Skeletal muscle satellite cell (primary cell): ENCODE data around the gene SACM1L.

Experiments used
- H3K27me3 ChIP-seq: 2 replicates; pipeline ENCODE4 v1.7.0; 2013; ENCODE audit warnings: low read length; ENCODE audit not compliant: control insufficient read depth, insufficient read depth
- H3K36me3 ChIP-seq: 2 replicates; pipeline ENCODE4 v1.7.0; 2013; ENCODE audit warnings: mild to moderate bottlenecking, control low read depth, low read length; ENCODE audit not compliant: insufficient read depth
- H3K4me1 ChIP-seq: 2 replicates; pipeline ENCODE4 v1.7.0; 2013; ENCODE audit warnings: low read length; ENCODE audit not compliant: control insufficient read depth, insufficient read depth
- H3K4me2 ChIP-seq: 2 replicates; pipeline ENCODE4 v1.7.0; 2013; ENCODE audit warnings: mild to moderate bottlenecking, low read length
- H3K4me3 ChIP-seq: 2 replicates; pipeline ENCODE4 v1.7.0; 2013; ENCODE audit warnings: low read length
- H3K9ac ChIP-seq: 2 replicates; pipeline ENCODE4 v1.7.0; 2013; ENCODE audit warnings: mild to moderate bottlenecking, low read depth, low read length, moderate library complexity
- H3K9me3 ChIP-seq: replicated peaks from 2 replicates; pipeline ENCODE4 v1.7.0; 2013; ENCODE audit warnings: mild to moderate bottlenecking, control low read depth, low read length

Gene SACM1L

GRCh38 chr3:45654397-45654944 lies 34.7 kb upstream of the SACM1L start:
- Histone ChIP-seq H3K4me2 (no peak overlapping the region), H3K36me3 (no peaks in the 10 kb centered on the region), H3K9me3 (no peaks in the 10 kb centered on the region), H3K4me3 (no peak overlapping the region), H3K4me1 (peaks cover 28% of the 10 kb centered on the region), H3K27me3 (no peaks in the 10 kb centered on the region), H3K9ac (no peak overlapping the region)

GRCh38 chr3:45655906-45656305 lies 33.3 kb upstream of the SACM1L start:
- Histone ChIP-seq H3K27me3 (no peaks in the 10 kb centered on the region), H3K36me3 (no peaks in the 10 kb centered on the region), H3K4me3 (no peak overlapping the region), H3K9ac (no peak overlapping the region), H3K9me3 (no peaks in the 10 kb centered on the region), H3K4me2 (no peak overlapping the region), H3K4me1 (peaks cover 39% of the 10 kb centered on the region)

- Histone ChIP-seq H3K4me2 (no peak overlapping the region), H3K4me1 (peaks cover 39% of the 10 kb centered on the region), H3K4me3 (no peak overlapping the region), H3K9me3 (no peaks in the 10 kb centered on the region), H3K27me3 (no peaks in the 10 kb centered on the region), H3K36me3 (no peaks in the 10 kb centered on the region), H3K9ac (peak overlapping the region; percentile 17)
Measured at GRCh38 chr3:45656575-45657363, 32.4 kb upstream of the SACM1L start.

GRCh38 chr3:45657853-45658252 lies 31.3 kb upstream of the SACM1L start:
- Histone ChIP-seq H3K4me2 (no peak overlapping the region), H3K27me3 (no peaks in the 10 kb centered on the region), H3K36me3 (no peaks in the 10 kb centered on the region), H3K4me3 (no peak overlapping the region), H3K9me3 (no peaks in the 10 kb centered on the region), H3K4me1 (peaks cover 34% of the 10 kb centered on the region), H3K9ac (no peak overlapping the region)

- peak overlapping the region; percentile 29 for H3K4me2 ChIP-seq
- peaks cover 35% of the 10 kb centered on the region for H3K4me1 ChIP-seq
- H3K36me3 ChIP-seq = no peaks in the 10 kb centered on the region
- H3K9ac ChIP-seq = peak overlapping the region; percentile 8
- no peak overlapping the region for H3K4me3 ChIP-seq
- H3K9me3 ChIP-seq = no peaks in the 10 kb centered on the region
- no peaks in the 10 kb centered on the region for H3K27me3 ChIP-seq
Measured at GRCh38 chr3:45659661-45660566, 29.3 kb upstream of the SACM1L start.

- Histone ChIP-seq H3K4me3 (no peak overlapping the region), H3K27me3 (no peaks in the 10 kb centered on the region), H3K4me1 (peaks cover 33% of the 10 kb centered on the region), H3K9ac (no peak overlapping the region), H3K36me3 (no peaks in the 10 kb centered on the region), H3K4me2 (peak overlapping the region; percentile 29), H3K9me3 (no peaks in the 10 kb centered on the region)
Measured at GRCh38 chr3:45660567-45660901, 28.7 kb upstream of the SACM1L start.

GRCh38 chr3:45664578-45664977 lies 24.6 kb upstream of the SACM1L start:
- H3K4me1 ChIP-seq = peaks cover 47% of the 10 kb centered on the region
- no peaks in the 10 kb centered on the region for H3K9me3 ChIP-seq
- no peaks in the 10 kb centered on the region for H3K27me3 ChIP-seq
- peaks cover 16% of the 10 kb centered on the region for H3K36me3 ChIP-seq
- no peak overlapping the region for H3K9ac ChIP-seq
- no peak overlapping the region for H3K4me3 ChIP-seq
- H3K4me2 ChIP-seq = peak overlapping the region; percentile 52

- H3K9ac ChIP-seq = no peak overlapping the region
- no peaks in the 10 kb centered on the region for H3K27me3 ChIP-seq
- H3K4me3 ChIP-seq = no peak overlapping the region
- H3K4me2 ChIP-seq = peak overlapping the region; percentile 52
- peaks cover 43% of the 10 kb centered on the region for H3K4me1 ChIP-seq
- H3K36me3 ChIP-seq = peaks cover 21% of the 10 kb centered on the region
- no peaks in the 10 kb centered on the region for H3K9me3 ChIP-seq
Measured at GRCh38 chr3:45665101-45665572, 24.1 kb upstream of the SACM1L start.

- no peaks in the 10 kb centered on the region for H3K27me3 ChIP-seq
- H3K9me3 ChIP-seq = no peaks in the 10 kb centered on the region
- peak overlapping the region; percentile 40 for H3K4me2 ChIP-seq
- H3K4me3 ChIP-seq = peak overlapping the region; percentile 3
- peaks cover 36% of the 10 kb centered on the region for H3K4me1 ChIP-seq
- H3K36me3 ChIP-seq = peaks cover 39% of the 10 kb centered on the region
- peak overlapping the region; percentile 49 for H3K9ac ChIP-seq
Measured at GRCh38 chr3:45666757-45667431, 22.3 kb upstream of the SACM1L start.

GRCh38 chr3:45667569-45667934 lies 21.6 kb upstream of the SACM1L start:
- Histone ChIP-seq H3K9ac (peak overlapping the region; percentile 49), H3K4me2 (peak overlapping the region; percentile 40), H3K4me1 (peaks cover 36% of the 10 kb centered on the region), H3K36me3 (peaks cover 45% of the 10 kb centered on the region), H3K27me3 (no peaks in the 10 kb centered on the region), H3K9me3 (no peaks in the 10 kb centered on the region), H3K4me3 (no peak overlapping the region)

- Histone ChIP-seq H3K9ac (no peak overlapping the region), H3K27me3 (no peaks in the 10 kb centered on the region), H3K4me2 (no peak overlapping the region), H3K9me3 (no peaks in the 10 kb centered on the region), H3K4me1 (peaks cover 28% of the 10 kb centered on the region), H3K4me3 (no peak overlapping the region), H3K36me3 (peaks cover 70% of the 10 kb centered on the region)
Measured at GRCh38 chr3:45670436-45670835, 18.8 kb upstream of the SACM1L start.
